H1 (cell line): Measurements from ENCODE around the gene FOXE1. TPM values are rescaled to one million over a fixed set of nuclear protein-coding genes. Genes with fewer than 3 reads are reported as not detected.

ENCODE experiments used
- CTCF ChIA-PET: fragments of 300-600 bp; sonication (Branson Sonifier 250); formaldehyde crosslinking; loops from one replicate; lab custom pipeline; 2021; ENCODE audit not compliant: partially characterized antibody; lab: Charles Lee
- POLR2A ChIA-PET: fragments of 300-600 bp; sonication (Branson Sonifier 250); formaldehyde crosslinking; loops from one replicate; lab custom pipeline; 2021; ENCODE audit warnings: inconsistent platforms; ENCODE audit not compliant: partially characterized antibody; lab: Charles Lee
- DNase-seq, 2 experiments: peaks; one replicate each; pipeline versions ENCODE4 v3.0.0 to v3.0.0-alpha.2; 2010 to 2022; ENCODE audit warnings: low spot score in 2 of 2, low read depth in 1 of 2, mixed read lengths in 1 of 2
- FAIRE-seq: peaks from 2 replicates; lab custom pipeline; 2011; peaks lifted over from hg19 to GRCh38; lab: Jason Lieb, UNC
- H2AFZ ChIP-seq: 2 replicates; pipeline ENCODE4 v1.8.1; 2012; ENCODE audit warnings: low read length, inconsistent platforms
- H2AK5ac ChIP-seq: 2 replicates; pipeline ENCODE4 v1.6.1; 2013; ENCODE audit warnings: low read depth, low read length
- H2BK120ac ChIP-seq: replicated peaks from 2 replicates; pipeline ENCODE3; 2013; ENCODE audit warnings: low read depth, low read length, inconsistent platforms
- H2BK12ac ChIP-seq: 2 replicates; pipeline ENCODE4 v1.6.1; 2013; ENCODE audit warnings: low read depth, low read length
- H2BK15ac ChIP-seq: 2 replicates; pipeline ENCODE4 v1.6.1; 2013; ENCODE audit warnings: low read length
- H2BK20ac ChIP-seq: 2 replicates; pipeline ENCODE4 v1.6.1; 2013; ENCODE audit warnings: low read length
- H2BK5ac ChIP-seq: 2 replicates; pipeline ENCODE4 v1.6.1; 2013; ENCODE audit warnings: low read depth, low read length
- H3K14ac ChIP-seq: 2 replicates; pipeline ENCODE4 v1.6.1; 2013; ENCODE audit warnings: inconsistent platforms; ENCODE audit not compliant: insufficient read length
- H3K18ac ChIP-seq: 2 replicates; pipeline ENCODE4 v1.6.1; 2013; ENCODE audit warnings: low read length; ENCODE audit errors: extremely low read depth
- H3K23ac ChIP-seq: 2 replicates; pipeline ENCODE4 v1.6.1; 2013; ENCODE audit warnings: inconsistent platforms; ENCODE audit not compliant: insufficient read length
- H3K23me2 ChIP-seq: 2 replicates; pipeline ENCODE4 v1.6.1; 2013; ENCODE audit warnings: low read depth, low read length
- H3K27ac ChIP-seq: 2 replicates; pipeline ENCODE4 v1.6.1; 2011; ENCODE audit warnings: low read depth, low read length, inconsistent platforms
- H3K27me3 ChIP-seq, 4 experiments: replicated peaks in 1 of 4; 1 replicate in 1 of 4; 2 replicates in 3 of 4; pipeline versions ENCODE4 v1.6.1 to v1.8.1; 2011 to 2013; ENCODE audit warnings: low read length in 3 of 4, mild to moderate bottlenecking in 3 of 4, inconsistent platforms in 2 of 4, mixed read lengths in 2 of 4, moderate library complexity in 1 of 4; ENCODE audit not compliant: control insufficient read depth in 3 of 4, insufficient read depth in 3 of 4; ENCODE audit errors: extremely low read depth in 1 of 4
- H3K36me3 ChIP-seq, 4 experiments: 2 replicates each; pipeline versions ENCODE4 v1.6.1 to v1.8.1; 2011 to 2013; ENCODE audit warnings: mild to moderate bottlenecking in 4 of 4, low read length in 3 of 4, moderate library complexity in 2 of 4, control low read depth in 1 of 4, inconsistent platforms in 1 of 4; ENCODE audit not compliant: insufficient read depth in 4 of 4, control insufficient read depth in 2 of 4
- H3K4ac ChIP-seq: replicated peaks from 2 replicates; pipeline ENCODE3; 2013; ENCODE audit warnings: low read length, low read depth, mixed read lengths, inconsistent platforms; ENCODE audit not compliant: insufficient read length
- H3K4me1 ChIP-seq, 4 experiments: replicated peaks in 1 of 4; 1 replicate in 1 of 4; 2 replicates in 3 of 4; pipeline versions ENCODE4 v1.6.1 to v1.8.1; 2011 to 2013; ENCODE audit warnings: low read length in 3 of 4, inconsistent platforms in 2 of 4, mixed read lengths in 1 of 4; ENCODE audit not compliant: insufficient read depth in 4 of 4, control insufficient read depth in 3 of 4
- H3K4me2 ChIP-seq, 2 experiments: 2 replicates each; pipeline versions ENCODE4 v1.6.1 to v1.8.1; 2011 to 2013; ENCODE audit warnings: low read depth in 2 of 2, low read length in 2 of 2, control low read depth in 1 of 2, inconsistent platforms in 1 of 2, mild to moderate bottlenecking in 1 of 2; ENCODE audit not compliant: insufficient read depth in 1 of 2
- H3K4me3 ChIP-seq, 4 experiments: fragments of 200-600, 300-600 bp in 1 of 4; sonication (generic), shearing (Covaris generic), sonication (Bioruptor Twin) in 1 of 4; 2 replicates each; pipeline versions ENCODE4 v1.5.1 to v1.8.1; 2011 to 2016; ENCODE audit warnings: low read length in 4 of 4, low read depth in 3 of 4, control low read depth in 2 of 4, inconsistent platforms in 2 of 4, mild to moderate bottlenecking in 2 of 4, mixed read lengths in 1 of 4, moderate library complexity in 1 of 4; ENCODE audit not compliant: insufficient read depth in 2 of 4; ENCODE audit errors: extremely low read depth in 1 of 4
- H3K56ac ChIP-seq: replicated peaks from 2 replicates; pipeline ENCODE3; 2013; ENCODE audit warnings: low read depth, mild to moderate bottlenecking, mixed read lengths, low read length, inconsistent platforms; ENCODE audit not compliant: insufficient read length
- H3K79me1 ChIP-seq: 2 replicates; pipeline ENCODE4 v1.6.1; 2013; ENCODE audit warnings: low read depth, low read length, control low read depth
- H3K79me2 ChIP-seq, 2 experiments: 2 replicates each; pipeline versions ENCODE4 v1.6.1 to v1.8.1; 2012 to 2013; ENCODE audit warnings: low read length in 2 of 2, mild to moderate bottlenecking in 2 of 2, inconsistent platforms in 1 of 2; ENCODE audit not compliant: insufficient read depth in 2 of 2, control insufficient read depth in 1 of 2
- H3K9ac ChIP-seq, 4 experiments: replicated peaks in 1 of 4; 1 replicate in 1 of 4; 2 replicates in 3 of 4; pipeline versions ENCODE4 v1.6.1 to v1.8.1; 2011 to 2013; ENCODE audit warnings: low read depth in 3 of 4, low read length in 3 of 4, control low read depth in 2 of 4, mild to moderate bottlenecking in 2 of 4, moderate library complexity in 2 of 4, inconsistent platforms in 1 of 4; ENCODE audit errors: extremely low read depth in 1 of 4
- H3K9me3 ChIP-seq, 2 experiments: 2 replicates each; pipeline versions ENCODE4 v1.6.1 to v1.8.1; 2012 to 2013; ENCODE audit warnings: mild to moderate bottlenecking in 2 of 2, moderate library complexity in 2 of 2, control low read depth in 1 of 2, inconsistent platforms in 1 of 2, low read depth in 1 of 2, low read length in 1 of 2, mixed read lengths in 1 of 2; ENCODE audit not compliant: insufficient read depth in 2 of 2
- H4K20me1 ChIP-seq, 2 experiments: replicated peaks in 1 of 2; 2 replicates each; pipeline versions ENCODE3 to v1.8.1; 2011 to 2013; ENCODE audit warnings: inconsistent platforms in 2 of 2, low read length in 2 of 2, mild to moderate bottlenecking in 1 of 2; ENCODE audit not compliant: insufficient read depth in 2 of 2, control insufficient read depth in 1 of 2
- H4K5ac ChIP-seq: 2 replicates; pipeline ENCODE4 v1.6.1; 2013; ENCODE audit warnings: low read length, low read depth, mixed read lengths, inconsistent platforms; ENCODE audit not compliant: insufficient read length
- H4K8ac ChIP-seq: 2 replicates; pipeline ENCODE4 v1.8.0; 2013; ENCODE audit warnings: mild to moderate bottlenecking, moderate library complexity, low read length, inconsistent platforms; ENCODE audit not compliant: insufficient read depth; ENCODE audit errors: extremely low read depth
- H4K91ac ChIP-seq: replicated peaks from 2 replicates; pipeline ENCODE3; 2013; ENCODE audit warnings: low read length, mixed read lengths, inconsistent platforms; ENCODE audit not compliant: insufficient read length
- CBX8 ChIP-seq: fragments of 300-800, 300-1000 bp; sonication (generic); IDR thresholded peaks from 2 replicates; pipeline ENCODE4 v1.7.1; 2016; ENCODE audit warnings: low read depth, low read length, borderline replicate concordance
- RNF2 ChIP-seq: fragments of 200-900, 300-1000 bp; sonication (generic); IDR thresholded peaks from 2 replicates; pipeline ENCODE4 v1.7.1; 2016; ENCODE audit warnings: borderline replicate concordance, low read depth, mild to moderate bottlenecking, antibody characterized with exemption, low read length; ENCODE audit not compliant: poor library complexity, severe bottlenecking; ENCODE audit errors: missing control alignments
- YY1 ChIP-seq: IDR thresholded peaks from 2 replicates; pipeline ENCODE4 v1.6.1; 2011; ENCODE audit warnings: low read depth, mild to moderate bottlenecking, low read length
- WGBS, 2 experiments: shearing (Covaris generic) in 1 of 2; methylation state at CpG; one replicate each; pipeline versions ENCODE4 v1.1.6 to v1.1.7; 2013 to 2015; ENCODE audit warnings: low lambda C conversion rate in 2 of 2, mixed read lengths in 2 of 2, inconsistent platforms in 1 of 2, low coverage in 1 of 2, missing lambda C conversion rate in 1 of 2; ENCODE audit not compliant: insufficient replicate concordance in 2 of 2, insufficient coverage in 1 of 2, insufficient read length in 1 of 2; ENCODE audit errors: extremely low coverage in 1 of 2, missing lambda C conversion rate in 1 of 2; 5-methylcytosine and 5-hydroxymethylcytosine counted together
- polyA plus RNA-seq, 7 experiments: library from polyadenylated mRNA; depleted of rRNA in 3 of 7; stranded (reverse) in 5 of 7; unstranded in 2 of 7; fragments of >200 nt in 5 of 7; fragments of 200-250 nt in 2 of 7; gene quantifications; 1 replicate in 5 of 7; 2 replicates in 1 of 7; 4 replicates in 1 of 7; pipeline versions ENCODE4 v1.2.1 to v1.2.3, GENCODE V29; 2011 to 2013; ENCODE audit warnings: missing spikeins in 2 of 7, mixed read lengths in 2 of 7
- total RNA-seq: library from RNA; stranded (reverse); fragmentation: NEBNext Ultra II Directional; extraction: Animal tissue kit (Norgen Biotek cat#: 25700); gene quantifications from 2 replicates; pipeline ENCODE4 v1.2.1, GENCODE V29; 2021

Gene FOXE1
- total and polyA plus RNA-seq, 2 of the 8 experiments (the other 6 are each of a cell fraction or from before 2014, with no cell fraction given): 0.03 TPM; not detected in 1

DNA sequence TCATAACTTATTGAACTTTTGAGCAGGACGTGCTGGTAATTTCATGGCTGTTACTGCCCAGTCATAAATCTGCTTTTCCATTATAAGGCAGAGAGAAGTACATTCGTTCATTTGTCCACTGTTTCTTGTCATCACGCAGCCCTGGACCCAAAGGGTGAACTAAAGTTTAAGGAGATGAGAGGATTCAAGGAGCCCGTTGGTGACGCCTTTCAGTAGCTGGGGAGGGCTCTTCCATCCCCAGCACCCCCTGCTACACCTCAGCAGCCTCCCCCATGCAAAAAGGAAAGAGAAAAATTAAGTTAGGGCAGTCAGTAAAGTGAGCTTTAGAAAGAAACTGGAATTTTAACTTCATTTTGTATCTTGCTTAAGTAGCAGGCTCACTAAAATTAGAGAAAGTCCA is 2.9 kb downstream of the FOXE1 start:
- no peak overlapping the region for H3K9ac ChIP-seq
- DNase-seq: no peak
- ChIA-PET CTCF (interaction anchor here (1.0 kb wide), 2 partner anchors 34 to 40 kb away, joined by 3 read pairs; no protein-coding TSS in a partner anchor), POLR2A (no interaction called here)
- TF ChIP-seq YY1: no peak
- TF ChIP-seq RNF2: peak; percentile 44
- peak; percentile 70; the same call in 1 of the 2 replicates for TF ChIP-seq CBX8
- H3K4me2 ChIP-seq: peak overlapping the region in 1 of 2 experiments; percentile 72; a peak in 1 of 4 replicates
- H3K4me3 ChIP-seq: no peak overlapping the region
- H3K27ac ChIP-seq: no peak overlapping the region
- no peak overlapping the region for H2AK5ac ChIP-seq
- no peaks in the 10 kb centered on the region for H3K9me3 ChIP-seq
- no peak overlapping the region for H2BK5ac ChIP-seq
- no peak overlapping the region for H3K18ac ChIP-seq
- H3K79me2 ChIP-seq: no peaks in the 10 kb centered on the region
- H4K91ac ChIP-seq: no peak overlapping the region
- no peak overlapping the region for H3K4ac ChIP-seq
- H2BK15ac ChIP-seq: no peak overlapping the region
- no peak overlapping the region for H4K5ac ChIP-seq
- 13% methylated on average over 5 of the region's 5 CpGs; no CpG with 5 or more reads in 1 of the 2 experiments for WGBS, 2 experiments
- H3K36me3 ChIP-seq: peaks cover 0 to 9% (median 0%) of the 10 kb centered on the region in 4 experiments; a peak in 1 of 8 replicates
- FAIRE-seq: no peak
- H3K56ac ChIP-seq: no peak overlapping the region
- peaks cover 14% of the 10 kb centered on the region; the same call in 1 of the 2 replicates for H3K23me2 ChIP-seq
- no peak overlapping the region for H2BK12ac ChIP-seq
- no peaks in the 10 kb centered on the region for H3K79me1 ChIP-seq
- H3K23ac ChIP-seq: no peak overlapping the region
- peaks cover 94 to 100% (median 99%) of the 10 kb centered on the region in 4 experiments for H3K27me3 ChIP-seq
- H3K14ac ChIP-seq: no peak overlapping the region
- H2BK20ac ChIP-seq: no peak overlapping the region
- H4K8ac ChIP-seq: no peak overlapping the region
- H2BK120ac ChIP-seq: no peak overlapping the region
- peaks cover 11 to 35% of the 10 kb centered on the region in 2 experiments for H4K20me1 ChIP-seq
- H3K4me1 ChIP-seq: peaks cover 5 to 38% (median 22%) of the 10 kb centered on the region in 4 experiments
- H2AFZ ChIP-seq: no peak overlapping the region
